HEK293 (cell line): ENCODE measurements around the gene RAB5IF.
A peak's percentile ranks its signal among the peaks of the same experiment; 100 is the strongest.

Experiments used
- BCL11A ChIP-seq: fragments of 450-650 bp; formaldehyde crosslinking; IDR thresholded peaks from 2 replicates; pipeline ENCODE4 v1.5.1; 2016; ENCODE audit warnings: low read depth, missing biosample characterization, missing genetic modification characterization
- HOXA7 ChIP-seq: sonication (generic); formaldehyde crosslinking; IDR thresholded peaks from 2 replicates; pipeline ENCODE4 v1.8.1; 2022; ENCODE audit warnings: missing genetic modification reagents, borderline replicate concordance
- KLF16 ChIP-seq: fragments of 450-650 bp; formaldehyde crosslinking; IDR thresholded peaks from 2 replicates; pipeline ENCODE4 v1.5.1; 2017; ENCODE audit warnings: missing biosample characterization, missing genetic modification characterization
- KLF7 ChIP-seq: fragments of 450-650 bp; formaldehyde crosslinking; IDR thresholded peaks from 2 replicates; pipeline ENCODE4 v1.5.1; 2016; ENCODE audit warnings: missing biosample characterization, missing genetic modification characterization, borderline replicate concordance
- OVOL3 ChIP-seq: fragments of 450-650 bp; formaldehyde crosslinking; IDR thresholded peaks from 2 replicates; pipeline ENCODE4 v1.5.1; 2016; ENCODE audit warnings: missing biosample characterization, missing genetic modification characterization
- REPIN1 ChIP-seq: fragments of 450-650 bp; formaldehyde crosslinking; IDR thresholded peaks from 2 replicates; pipeline ENCODE4 v1.5.1; 2017; ENCODE audit warnings: missing biosample characterization, missing genetic modification characterization, low read depth
- SETDB1 ChIP-seq: IDR thresholded peaks from one replicate; pipeline ENCODE4 v1.6.1; 2017; ENCODE audit warnings: mild to moderate bottlenecking, low read length, moderate library complexity, mixed read lengths; ENCODE audit not compliant: insufficient read length
- SP2 ChIP-seq: fragments of 450-650 bp; formaldehyde crosslinking; IDR thresholded peaks from 2 replicates; pipeline ENCODE4 v1.5.1; 2016; ENCODE audit warnings: missing biosample characterization, missing genetic modification characterization
- ZBTB20 ChIP-seq: fragments of 450-650 bp; formaldehyde crosslinking; IDR thresholded peaks from 2 replicates; pipeline ENCODE4 v1.5.1; 2016; ENCODE audit warnings: missing biosample characterization, missing genetic modification characterization
- ZNF184 ChIP-seq: fragments of 450-650 bp; IDR thresholded peaks from 2 replicates; pipeline ENCODE4 v1.5.1; 2018; ENCODE audit warnings: missing biosample characterization, mild to moderate bottlenecking, missing genetic modification characterization
- ZNF223 ChIP-seq: fragments of 450-650 bp; formaldehyde crosslinking; IDR thresholded peaks from 2 replicates; pipeline ENCODE4 v1.5.1; 2016; ENCODE audit warnings: missing biosample characterization, missing genetic modification characterization
- ZNF23 ChIP-seq: fragments of 450-650 bp; formaldehyde crosslinking; IDR thresholded peaks from 2 replicates; pipeline ENCODE4 v1.5.1; 2016; ENCODE audit warnings: missing biosample characterization, missing genetic modification characterization, borderline replicate concordance
- ZNF239 ChIP-seq: fragments of 450-650 bp; formaldehyde crosslinking; IDR thresholded peaks from 2 replicates; pipeline ENCODE4 v1.5.1; 2016; ENCODE audit warnings: missing biosample characterization, missing genetic modification characterization
- ZNF274 ChIP-seq, 2 experiments: fragments of 200-500 bp in 1 of 2; fragments of 450-650 bp in 1 of 2; sonication (Bioruptor generic) in 1 of 2; formaldehyde crosslinking in 1 of 2; IDR thresholded peaks; 2 replicates each; pipeline versions ENCODE4 v1.5.1 to v1.6.1; 2014 to 2016; ENCODE audit warnings: borderline replicate concordance in 1 of 2, inconsistent platforms in 1 of 2, low read length in 1 of 2, missing biosample characterization in 1 of 2, missing genetic modification characterization in 1 of 2
- ZNF391 ChIP-seq: fragments of 450-650 bp; formaldehyde crosslinking; IDR thresholded peaks from 2 replicates; pipeline ENCODE4 v1.5.1; 2016; ENCODE audit warnings: low read depth, missing biosample characterization, missing genetic modification characterization, borderline replicate concordance
- ZNF473 ChIP-seq: fragments of 450-650 bp; formaldehyde crosslinking; IDR thresholded peaks from 2 replicates; pipeline ENCODE4 v1.5.1; 2017; ENCODE audit warnings: missing biosample characterization, missing genetic modification characterization
- ZNF510 ChIP-seq: fragments of 450-650 bp; formaldehyde crosslinking; IDR thresholded peaks from 2 replicates; pipeline ENCODE4 v1.5.1; 2018; ENCODE audit warnings: mild to moderate bottlenecking, missing genetic modification characterization, missing biosample characterization; ENCODE audit not compliant: insufficient replicate concordance
- ZNF596 ChIP-seq: fragments of 450-650 bp; IDR thresholded peaks from 2 replicates; pipeline ENCODE4 v1.5.0; 2018; ENCODE audit warnings: missing biosample characterization, mild to moderate bottlenecking, missing genetic modification characterization, moderate library complexity
- ZNF600 ChIP-seq: fragments of 450-650 bp; formaldehyde crosslinking; IDR thresholded peaks from 2 replicates; pipeline ENCODE4 v1.5.1; 2016; ENCODE audit warnings: missing biosample characterization, missing genetic modification characterization
- ZNF660 ChIP-seq: fragments of 450-650 bp; IDR thresholded peaks from 2 replicates; pipeline ENCODE4 v1.5.1; 2018; ENCODE audit warnings: missing biosample characterization, mild to moderate bottlenecking, missing genetic modification characterization
- ZNF664 ChIP-seq: fragments of 450-650 bp; formaldehyde crosslinking; IDR thresholded peaks from 2 replicates; pipeline ENCODE4 v1.5.1; 2016; ENCODE audit warnings: missing biosample characterization, missing genetic modification characterization
- ZNF670 ChIP-seq: fragments of 450-650 bp; formaldehyde crosslinking; IDR thresholded peaks from 2 replicates; pipeline ENCODE4 v1.5.1; 2016; ENCODE audit warnings: missing biosample characterization, missing genetic modification characterization, low read depth
- ZNF843 ChIP-seq: fragments of 450-650 bp; formaldehyde crosslinking; IDR thresholded peaks from 2 replicates; pipeline ENCODE4 v1.5.1; 2016; ENCODE audit warnings: missing biosample characterization, missing genetic modification characterization
- TF ChIP-seq, protein P1 (sequence below): sonication (generic); formaldehyde crosslinking; IDR thresholded peaks from 2 replicates; pipeline ENCODE4 v1.8.1; 2022; ENCODE audit warnings: mild to moderate bottlenecking, moderate library complexity, missing genetic modification reagents
- TF ChIP-seq, protein P2 (sequence below): fragments of 450-650 bp; formaldehyde crosslinking; IDR thresholded peaks from 2 replicates; pipeline ENCODE4 v1.5.1; 2017; ENCODE audit warnings: missing biosample characterization, missing genetic modification characterization
- TF ChIP-seq, protein P3 (sequence below): fragments of 450-650 bp; formaldehyde crosslinking; IDR thresholded peaks from 2 replicates; pipeline ENCODE4 v1.5.1; 2016; ENCODE audit warnings: missing biosample characterization, missing genetic modification characterization, borderline replicate concordance
- TF ChIP-seq, protein P4 (sequence below): fragments of 450-650 bp; formaldehyde crosslinking; IDR thresholded peaks from 2 replicates; pipeline ENCODE4 v1.5.1; 2016; ENCODE audit warnings: missing biosample characterization, missing genetic modification characterization
- TF ChIP-seq, protein P5 (sequence below): fragments of 450-650 bp; formaldehyde crosslinking; IDR thresholded peaks from 2 replicates; pipeline ENCODE4 v1.5.1; 2016; ENCODE audit warnings: missing biosample characterization, missing genetic modification characterization

RAB5IF gene

DNA sequence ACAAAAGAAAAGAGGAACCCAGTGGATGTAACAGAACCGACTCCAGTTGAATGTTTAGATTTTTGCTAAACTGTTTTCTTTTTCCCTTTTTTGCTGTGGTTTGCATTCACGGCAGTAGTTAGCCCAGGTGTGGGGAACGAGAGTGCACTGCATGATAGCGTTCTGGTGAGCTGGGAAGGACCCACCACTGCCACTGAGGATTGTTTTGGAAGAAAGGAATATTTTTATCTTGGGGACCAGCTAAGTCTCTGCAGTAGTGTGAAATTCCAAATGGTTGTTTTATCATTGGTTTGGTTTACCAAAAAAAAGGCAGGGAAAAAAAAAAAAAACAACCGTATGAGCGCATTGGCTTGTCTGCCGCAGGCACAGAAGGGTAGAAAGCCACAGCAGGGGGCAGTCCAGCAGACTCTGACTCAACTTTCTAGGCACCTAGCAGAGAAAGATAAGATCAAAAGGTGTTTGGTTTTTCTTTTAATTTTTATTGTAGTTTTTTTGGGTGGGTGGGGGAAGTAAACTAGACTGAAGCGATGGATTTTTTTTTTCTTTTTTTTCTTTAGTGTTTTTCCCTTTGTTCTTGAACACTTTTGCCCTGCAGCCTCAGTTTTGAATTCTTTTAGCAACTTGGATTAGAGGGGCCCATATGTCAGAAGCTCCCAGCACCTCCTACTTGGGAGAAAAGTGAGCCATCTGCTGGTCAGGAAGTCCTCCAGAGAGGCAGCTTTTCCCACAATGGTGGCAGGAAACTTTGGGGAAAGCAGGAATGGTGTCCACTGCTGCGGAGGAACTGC, 13.5 kb upstream of the RAB5IF start (continued):
- TF ChIP-seq ZNF391 (tag by site-specific recombination): no peak
- TF ChIP-seq KLF16 (tag by site-specific recombination): no peak
- no peak for TF ChIP-seq SP2
- TF ChIP-seq, protein P1, sequence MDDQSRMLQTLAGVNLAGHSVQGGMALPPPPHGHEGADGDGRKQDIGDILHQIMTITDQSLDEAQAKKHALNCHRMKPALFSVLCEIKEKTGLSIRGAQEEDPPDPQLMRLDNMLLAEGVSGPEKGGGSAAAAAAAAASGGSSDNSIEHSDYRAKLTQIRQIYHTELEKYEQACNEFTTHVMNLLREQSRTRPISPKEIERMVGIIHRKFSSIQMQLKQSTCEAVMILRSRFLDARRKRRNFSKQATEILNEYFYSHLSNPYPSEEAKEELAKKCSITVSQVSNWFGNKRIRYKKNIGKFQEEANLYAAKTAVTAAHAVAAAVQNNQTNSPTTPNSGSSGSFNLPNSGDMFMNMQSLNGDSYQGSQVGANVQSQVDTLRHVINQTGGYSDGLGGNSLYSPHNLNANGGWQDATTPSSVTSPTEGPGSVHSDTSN: no peak
- TF ChIP-seq ZBTB20 (tag by site-specific recombination): no peak
- TF ChIP-seq, protein P2, sequence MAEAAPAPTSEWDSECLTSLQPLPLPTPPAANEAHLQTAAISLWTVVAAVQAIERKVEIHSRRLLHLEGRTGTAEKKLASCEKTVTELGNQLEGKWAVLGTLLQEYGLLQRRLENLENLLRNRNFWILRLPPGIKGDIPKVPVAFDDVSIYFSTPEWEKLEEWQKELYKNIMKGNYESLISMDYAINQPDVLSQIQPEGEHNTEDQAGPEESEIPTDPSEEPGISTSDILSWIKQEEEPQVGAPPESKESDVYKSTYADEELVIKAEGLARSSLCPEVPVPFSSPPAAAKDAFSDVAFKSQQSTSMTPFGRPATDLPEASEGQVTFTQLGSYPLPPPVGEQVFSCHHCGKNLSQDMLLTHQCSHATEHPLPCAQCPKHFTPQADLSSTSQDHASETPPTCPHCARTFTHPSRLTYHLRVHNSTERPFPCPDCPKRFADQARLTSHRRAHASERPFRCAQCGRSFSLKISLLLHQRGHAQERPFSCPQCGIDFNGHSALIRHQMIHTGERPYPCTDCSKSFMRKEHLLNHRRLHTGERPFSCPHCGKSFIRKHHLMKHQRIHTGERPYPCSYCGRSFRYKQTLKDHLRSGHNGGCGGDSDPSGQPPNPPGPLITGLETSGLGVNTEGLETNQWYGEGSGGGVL: no peak
- no peak for TF ChIP-seq KLF7 (tag by site-specific recombination)
- TF ChIP-seq ZNF660 (tag by site-specific recombination): no peak
- no peak for TF ChIP-seq ZNF664 (tag by site-specific recombination)
- no peak for TF ChIP-seq REPIN1
- TF ChIP-seq HOXA7 (CRISPR knock-in tag): no peak
- no peak for TF ChIP-seq ZNF843 (tag by site-specific recombination)
- peak; percentile 71; the same call in 1 of the 2 replicates for TF ChIP-seq ZNF184 (tag by site-specific recombination)
- TF ChIP-seq ZNF510 (tag by site-specific recombination): no peak
- TF ChIP-seq SETDB1: peak; percentile 59
- TF ChIP-seq BCL11A (tag by site-specific recombination): peak; percentile 16; the same call in 1 of the 2 replicates
- no peak for TF ChIP-seq ZNF473 (tag by site-specific recombination)
- TF ChIP-seq ZNF600 (tag by site-specific recombination): no peak
- TF ChIP-seq ZNF239 (tag by site-specific recombination): no peak
- TF ChIP-seq ZNF274 (IDR thresholded peaks at IDR 0.05; ENCODE audit: low read length): no peak
- no peak for TF ChIP-seq ZNF274 (tag by site-specific recombination; IDR thresholded peaks at IDR 0.05; ENCODE audit: borderline replicate concordance)
- TF ChIP-seq ZNF223 (tag by site-specific recombination): no peak
- TF ChIP-seq, protein P3, sequence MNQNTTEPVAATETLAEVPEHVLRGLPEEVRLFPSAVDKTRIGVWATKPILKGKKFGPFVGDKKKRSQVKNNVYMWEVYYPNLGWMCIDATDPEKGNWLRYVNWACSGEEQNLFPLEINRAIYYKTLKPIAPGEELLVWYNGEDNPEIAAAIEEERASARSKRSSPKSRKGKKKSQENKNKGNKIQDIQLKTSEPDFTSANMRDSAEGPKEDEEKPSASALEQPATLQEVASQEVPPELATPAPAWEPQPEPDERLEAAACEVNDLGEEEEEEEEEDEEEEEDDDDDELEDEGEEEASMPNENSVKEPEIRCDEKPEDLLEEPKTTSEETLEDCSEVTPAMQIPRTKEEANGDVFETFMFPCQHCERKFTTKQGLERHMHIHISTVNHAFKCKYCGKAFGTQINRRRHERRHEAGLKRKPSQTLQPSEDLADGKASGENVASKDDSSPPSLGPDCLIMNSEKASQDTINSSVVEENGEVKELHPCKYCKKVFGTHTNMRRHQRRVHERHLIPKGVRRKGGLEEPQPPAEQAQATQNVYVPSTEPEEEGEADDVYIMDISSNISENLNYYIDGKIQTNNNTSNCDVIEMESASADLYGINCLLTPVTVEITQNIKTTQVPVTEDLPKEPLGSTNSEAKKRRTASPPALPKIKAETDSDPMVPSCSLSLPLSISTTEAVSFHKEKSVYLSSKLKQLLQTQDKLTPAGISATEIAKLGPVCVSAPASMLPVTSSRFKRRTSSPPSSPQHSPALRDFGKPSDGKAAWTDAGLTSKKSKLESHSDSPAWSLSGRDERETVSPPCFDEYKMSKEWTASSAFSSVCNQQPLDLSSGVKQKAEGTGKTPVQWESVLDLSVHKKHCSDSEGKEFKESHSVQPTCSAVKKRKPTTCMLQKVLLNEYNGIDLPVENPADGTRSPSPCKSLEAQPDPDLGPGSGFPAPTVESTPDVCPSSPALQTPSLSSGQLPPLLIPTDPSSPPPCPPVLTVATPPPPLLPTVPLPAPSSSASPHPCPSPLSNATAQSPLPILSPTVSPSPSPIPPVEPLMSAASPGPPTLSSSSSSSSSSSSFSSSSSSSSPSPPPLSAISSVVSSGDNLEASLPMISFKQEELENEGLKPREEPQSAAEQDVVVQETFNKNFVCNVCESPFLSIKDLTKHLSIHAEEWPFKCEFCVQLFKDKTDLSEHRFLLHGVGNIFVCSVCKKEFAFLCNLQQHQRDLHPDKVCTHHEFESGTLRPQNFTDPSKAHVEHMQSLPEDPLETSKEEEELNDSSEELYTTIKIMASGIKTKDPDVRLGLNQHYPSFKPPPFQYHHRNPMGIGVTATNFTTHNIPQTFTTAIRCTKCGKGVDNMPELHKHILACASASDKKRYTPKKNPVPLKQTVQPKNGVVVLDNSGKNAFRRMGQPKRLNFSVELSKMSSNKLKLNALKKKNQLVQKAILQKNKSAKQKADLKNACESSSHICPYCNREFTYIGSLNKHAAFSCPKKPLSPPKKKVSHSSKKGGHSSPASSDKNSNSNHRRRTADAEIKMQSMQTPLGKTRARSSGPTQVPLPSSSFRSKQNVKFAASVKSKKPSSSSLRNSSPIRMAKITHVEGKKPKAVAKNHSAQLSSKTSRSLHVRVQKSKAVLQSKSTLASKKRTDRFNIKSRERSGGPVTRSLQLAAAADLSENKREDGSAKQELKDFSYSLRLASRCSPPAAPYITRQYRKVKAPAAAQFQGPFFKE: no peak
- TF ChIP-seq, protein P4, sequence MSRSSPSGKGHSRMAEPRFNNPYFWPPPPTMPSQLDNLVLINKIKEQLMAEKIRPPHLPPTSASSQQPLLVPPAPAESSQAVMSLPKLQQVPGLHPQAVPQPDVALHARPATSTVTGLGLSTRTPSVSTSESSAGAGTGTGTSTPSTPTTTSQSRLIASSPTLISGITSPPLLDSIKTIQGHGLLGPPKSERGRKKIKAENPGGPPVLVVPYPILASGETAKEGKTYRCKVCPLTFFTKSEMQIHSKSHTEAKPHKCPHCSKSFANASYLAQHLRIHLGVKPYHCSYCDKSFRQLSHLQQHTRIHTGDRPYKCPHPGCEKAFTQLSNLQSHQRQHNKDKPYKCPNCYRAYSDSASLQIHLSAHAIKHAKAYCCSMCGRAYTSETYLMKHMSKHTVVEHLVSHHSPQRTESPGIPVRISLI (tag by site-specific recombination): 0 out of 2 replicates have a peak, but pooled peaks have one; percentile 31
- no peak for TF ChIP-seq ZNF596 (tag by site-specific recombination)
- TF ChIP-seq, protein P5, sequence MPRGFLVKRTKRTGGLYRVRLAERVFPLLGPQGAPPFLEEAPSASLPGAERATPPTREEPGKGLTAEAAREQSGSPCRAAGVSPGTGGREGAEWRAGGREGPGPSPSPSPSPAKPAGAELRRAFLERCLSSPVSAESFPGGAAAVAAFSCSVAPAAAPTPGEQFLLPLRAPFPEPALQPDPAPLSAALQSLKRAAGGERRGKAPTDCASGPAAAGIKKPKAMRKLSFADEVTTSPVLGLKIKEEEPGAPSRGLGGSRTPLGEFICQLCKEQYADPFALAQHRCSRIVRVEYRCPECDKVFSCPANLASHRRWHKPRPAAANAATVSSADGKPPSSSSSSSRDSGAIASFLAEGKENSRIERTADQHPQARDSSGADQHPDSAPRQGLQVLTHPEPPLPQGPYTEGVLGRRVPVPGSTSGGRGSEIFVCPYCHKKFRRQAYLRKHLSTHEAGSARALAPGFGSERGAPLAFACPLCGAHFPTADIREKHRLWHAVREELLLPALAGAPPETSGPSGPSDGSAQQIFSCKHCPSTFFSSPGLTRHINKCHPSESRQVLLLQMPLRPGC (tag by site-specific recombination): no peak
- TF ChIP-seq OVOL3 (tag by site-specific recombination): no peak
- TF ChIP-seq ZNF23: no peak
- no peak for TF ChIP-seq ZNF670 (tag by site-specific recombination)
